H1 (cell line): ENCODE measurements around the gene ZXDC. TPM values are rescaled to one million over a fixed set of nuclear protein-coding genes. Genes with fewer than 3 reads are reported as not detected.

Source experiments
- GTF2F1 ChIP-seq: IDR thresholded peaks from 2 replicates; pipeline ENCODE4 v1.6.1; 2012; ENCODE audit warnings: low read depth, low read length, improper control_type of control experiment, borderline replicate concordance
- MAX ChIP-seq: IDR thresholded peaks from 2 replicates; pipeline ENCODE4 v1.6.1; 2012; ENCODE audit warnings: inconsistent platforms
- YY1 ChIP-seq: IDR thresholded peaks from 2 replicates; pipeline ENCODE4 v1.6.1; 2011; ENCODE audit warnings: low read depth, mild to moderate bottlenecking, low read length
- polyA plus RNA-seq, 7 experiments: library from polyadenylated mRNA; depleted of rRNA in 3 of 7; stranded (reverse) in 5 of 7; unstranded in 2 of 7; fragments of >200 nt in 5 of 7; fragments of 200-250 nt in 2 of 7; gene quantifications; 1 replicate in 5 of 7; 2 replicates in 1 of 7; 4 replicates in 1 of 7; pipeline versions ENCODE4 v1.2.1 to v1.2.3, GENCODE V29; 2011 to 2013; ENCODE audit warnings: missing spikeins in 2 of 7, mixed read lengths in 2 of 7
- total RNA-seq: library from RNA; stranded (reverse); fragmentation: NEBNext Ultra II Directional; extraction: Animal tissue kit (Norgen Biotek cat#: 25700); gene quantifications from 2 replicates; pipeline ENCODE4 v1.2.1, GENCODE V29; 2021

ZXDC gene
- total and polyA plus RNA-seq, 2 of the 8 experiments (the other 6 are each of a cell fraction or from before 2014, with no cell fraction given), result 12.7 to 24.3 TPM

GRCh38 chr3:126460381-126460780, 15.3 kb downstream of the ZXDC start (continued):
- TF ChIP-seq YY1 (no peak), MAX (no peak), GTF2F1 (no peak)
